HEK293 (cell line): ENCODE data around the gene ELAVL1.

ENCODE experiments used
- CTCF ChIA-PET: fragments of 350-600 bp; formaldehyde crosslinking; extraction: SDS; loops from one replicate; lab custom pipeline; 2021; ENCODE audit warnings: antibody characterized with exemption; lab: Yijun Ruan, JAX
- POLR2A ChIA-PET: fragments of 300-600 bp; formaldehyde crosslinking; extraction: SDS; loops from one replicate; lab custom pipeline; 2020; ENCODE audit warnings: antibody characterized with exemption, inconsistent platforms; lab: Yijun Ruan, JAX
- H3K27ac ChIP-seq: fragments of 200-500 bp; sonication (Bioruptor generic); 2 replicates; pipeline ENCODE4 v1.5.1; 2014; ENCODE audit warnings: low read depth, low read length, control low read depth, inconsistent platforms; ENCODE audit errors: extremely low read depth
- H3K36me3 ChIP-seq, 2 experiments: fragments of 200-500 bp in 1 of 2; sonication (Bioruptor generic) in 1 of 2; 1 replicate in 1 of 2; 2 replicates in 1 of 2; pipeline ENCODE4 v1.5.1; 2014 to 2017; ENCODE audit warnings: inconsistent platforms in 2 of 2, low read length in 2 of 2; ENCODE audit not compliant: control insufficient read depth in 2 of 2, insufficient read depth in 1 of 2
- H3K4me1 ChIP-seq: fragments of 200-500 bp; sonication (Bioruptor generic); 2 replicates; pipeline ENCODE4 v1.5.1; 2014; ENCODE audit warnings: mild to moderate bottlenecking, low read length, inconsistent platforms; ENCODE audit not compliant: control insufficient read depth, insufficient read depth
- H3K4me3 ChIP-seq: 2 replicates; pipeline ENCODE4 v1.5.1; 2011; ENCODE audit warnings: low read depth, mild to moderate bottlenecking, control low read depth, low read length, moderate library complexity
- H3K9me3 ChIP-seq: fragments of 200-500 bp; sonication (Bioruptor generic); 2 replicates; pipeline ENCODE4 v1.5.1; 2014; ENCODE audit warnings: low read depth, low read length, inconsistent platforms; ENCODE audit not compliant: control insufficient read depth, insufficient read depth
- HIC1 ChIP-seq: fragments of 450-650 bp; formaldehyde crosslinking; IDR thresholded peaks from 2 replicates; pipeline ENCODE4 v1.5.1; 2016; ENCODE audit warnings: missing biosample characterization, missing genetic modification characterization
- KLF10 ChIP-seq: fragments of 450-650 bp; IDR thresholded peaks from 2 replicates; pipeline ENCODE4 v1.5.1; 2018; ENCODE audit warnings: missing biosample characterization, mild to moderate bottlenecking, missing genetic modification characterization
- PRDM4 ChIP-seq: fragments of 450-650 bp; formaldehyde crosslinking; IDR thresholded peaks from 2 replicates; pipeline ENCODE4 v1.5.1; 2017; ENCODE audit warnings: missing biosample characterization, missing genetic modification characterization
- TCF7L2 ChIP-seq: IDR thresholded peaks from 2 replicates; pipeline ENCODE4 v1.6.1; 2011; ENCODE audit warnings: low read depth, mild to moderate bottlenecking, inconsistent platforms, low read length, moderate library complexity, borderline replicate concordance
- TRIM28 ChIP-seq: IDR thresholded peaks from 2 replicates; pipeline ENCODE4 v1.6.1; 2011; ENCODE audit warnings: low read length, control low read depth, borderline replicate concordance
- ZBTB44 ChIP-seq: fragments of 450-650 bp; IDR thresholded peaks from 2 replicates; pipeline ENCODE4 v1.5.1; 2018; ENCODE audit warnings: missing biosample characterization, mild to moderate bottlenecking, missing genetic modification characterization
- ZFHX2 ChIP-seq: fragments of 450-650 bp; formaldehyde crosslinking; conservative IDR thresholded peaks from 2 replicates; pipeline ENCODE4 v1.5.1; 2016; ENCODE audit warnings: missing biosample characterization, missing genetic modification characterization
- ZNF121 ChIP-seq: fragments of 450-650 bp; formaldehyde crosslinking; IDR thresholded peaks from 2 replicates; pipeline ENCODE4 v1.5.1; 2016; ENCODE audit warnings: missing biosample characterization, missing genetic modification characterization
- ZNF473 ChIP-seq: fragments of 450-650 bp; formaldehyde crosslinking; IDR thresholded peaks from 2 replicates; pipeline ENCODE4 v1.5.1; 2017; ENCODE audit warnings: missing biosample characterization, missing genetic modification characterization
- ZNF518A ChIP-seq: fragments of 450-650 bp; formaldehyde crosslinking; conservative IDR thresholded peaks from 2 replicates; pipeline ENCODE4 v1.5.1; 2016; ENCODE audit warnings: low read depth, missing biosample characterization, missing genetic modification characterization
- ZNF664 ChIP-seq: fragments of 450-650 bp; formaldehyde crosslinking; IDR thresholded peaks from 2 replicates; pipeline ENCODE4 v1.5.1; 2016; ENCODE audit warnings: missing biosample characterization, missing genetic modification characterization
- ZNF670 ChIP-seq: fragments of 450-650 bp; formaldehyde crosslinking; IDR thresholded peaks from 2 replicates; pipeline ENCODE4 v1.5.1; 2016; ENCODE audit warnings: missing biosample characterization, missing genetic modification characterization, low read depth
- ZNF837 ChIP-seq: fragments of 450-650 bp; formaldehyde crosslinking; IDR thresholded peaks from 2 replicates; pipeline ENCODE4 v1.5.1; 2016; ENCODE audit warnings: missing biosample characterization, missing genetic modification characterization

The ELAVL1 gene

GRCh38 chr19:7968008-7968795, 37.2 kb downstream of the ELAVL1 start (continued):
- TF ChIP-seq ZNF670 (tag by site-specific recombination) (no peak), TCF7L2 (no peak), TRIM28 (no peak), ZNF473 (tag by site-specific recombination) (no peak), PRDM4 (tag by site-specific recombination) (no peak), ZNF837 (no peak), HIC1 (tag by site-specific recombination) (no peak), ZBTB44 (no peak), KLF10 (tag by site-specific recombination) (no peak), ZFHX2 (tag by site-specific recombination) (no peak), ZNF664 (tag by site-specific recombination) (no peak)

- peaks cover 48 to 95% of the 10 kb centered on the region in 2 experiments for H3K36me3 ChIP-seq
- H3K9me3 ChIP-seq = no peaks in the 10 kb centered on the region
- TF ChIP-seq ZNF664 (tag by site-specific recombination) (no peak), ZNF518A (tag by site-specific recombination) (no peak), ZNF121 (tag by site-specific recombination) (peak; percentile 75; the same call in 1 of the 2 replicates)
- ChIA-PET CTCF (interaction anchor here (0.6 to 2.1 kb wide), 4 partner anchors 22 to 107 kb away, joined by 3 to 7 read pairs (median 3); no protein-coding TSS in a partner anchor), POLR2A (no interaction called here)
- H3K27ac ChIP-seq = no peak overlapping the region
- H3K4me3 ChIP-seq = no peak overlapping the region
- no peaks in the 10 kb centered on the region for H3K4me1 ChIP-seq
Measured at GRCh38 chr19:7965921-7966665, 39.3 kb downstream of the ELAVL1 start.
